Measurements from ENCODE around the gene KCNN3.
"Not testable (repeated sequence)": the region's sequence is repeated elsewhere in the genome, so short reads cannot be mapped to it uniquely, and the experiment has no call there.

KCNN3 gene

DNA sequence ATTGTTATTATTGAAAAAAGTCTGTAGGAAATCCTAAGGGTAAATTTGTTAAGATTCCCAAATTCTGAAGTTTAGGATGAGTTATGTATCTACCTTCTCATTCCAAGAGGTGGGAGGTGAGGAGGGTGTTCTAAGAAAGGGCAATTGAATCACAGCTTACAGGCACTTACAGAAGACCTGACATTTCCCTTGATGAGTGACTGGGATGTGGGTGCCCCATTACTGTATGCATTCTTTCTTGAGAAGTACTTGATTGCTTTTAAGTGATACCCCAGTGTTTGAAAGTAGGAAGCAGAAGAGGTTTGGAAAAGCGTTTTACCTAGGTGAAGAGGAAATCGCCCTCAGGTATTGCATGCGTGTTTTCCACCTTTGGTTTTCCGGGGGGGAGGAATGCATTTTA is 175.1 kb downstream of the KCNN3 start:
- DNase-seq: no peak

GRCh38 chr1:154689083-154689482 is 181.0 kb downstream of the KCNN3 start:
- no peak for DNase-seq

- no peak for DNase-seq
These were observed 183.6 kb downstream of the KCNN3 start for GRCh38 chr1:154686507-154686906.

- DNase-seq: no peak
These were observed 186.3 kb downstream of the KCNN3 start for GRCh38 chr1:154683820-154684219.

- DNase-seq: no peak
These were observed 187.8 kb downstream of the KCNN3 start for GRCh38 chr1:154682254-154682653.

DNA sequence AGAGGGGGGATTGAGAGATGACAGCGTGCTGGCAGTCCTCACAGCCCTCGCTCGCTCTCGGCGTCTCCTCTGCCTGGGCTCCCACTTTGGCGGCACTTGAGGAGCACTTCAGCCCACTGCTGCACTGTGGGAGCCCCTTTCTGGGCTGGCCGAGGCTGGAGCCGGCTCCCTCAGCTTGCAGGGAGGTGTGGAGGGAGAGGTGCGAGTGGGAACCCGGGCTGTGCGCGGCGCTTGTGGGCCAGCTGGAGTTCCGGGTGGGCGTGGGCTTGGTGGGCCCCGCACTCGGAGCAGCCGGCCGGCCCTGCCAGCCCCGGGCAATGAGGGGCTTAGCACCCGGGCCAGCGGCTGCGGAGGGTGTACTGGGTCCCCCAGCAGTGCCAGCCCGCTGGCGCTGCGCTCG is 192.2 kb downstream of the KCNN3 start:
- not testable (repeated sequence) for DNase-seq

GRCh38 chr1:154676847-154677246 is 193.2 kb downstream of the KCNN3 start:
- DNase-seq: not testable (repeated sequence)

- DNase-seq: not testable (repeated sequence)
These were observed 195.6 kb downstream of the KCNN3 start for GRCh38 chr1:154674456-154674855.

DNA sequence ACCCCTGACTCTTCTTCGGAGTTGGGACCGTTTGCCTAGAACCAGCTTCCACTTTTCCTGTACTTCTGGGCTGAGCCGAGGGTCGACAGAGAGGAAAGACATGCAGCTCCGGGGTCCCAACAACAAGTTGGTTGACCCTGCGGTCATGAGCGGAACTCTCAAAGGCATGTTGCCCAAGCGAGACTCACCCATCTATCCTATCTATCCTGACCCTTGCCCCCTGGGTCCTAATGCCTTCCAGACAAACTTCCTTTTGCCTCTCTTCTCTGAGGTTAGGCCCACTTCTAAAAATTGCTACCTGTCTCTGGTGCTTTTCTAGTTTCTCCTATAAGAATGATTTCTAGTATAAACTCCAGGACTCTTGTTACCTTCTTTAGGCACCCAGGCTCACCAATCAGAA is 197.8 kb downstream of the KCNN3 start:
- not testable (repeated sequence) for DNase-seq

GRCh38 chr1:154671412-154671811 is 198.7 kb downstream of the KCNN3 start:
- DNase-seq: not testable (repeated sequence)

DNA sequence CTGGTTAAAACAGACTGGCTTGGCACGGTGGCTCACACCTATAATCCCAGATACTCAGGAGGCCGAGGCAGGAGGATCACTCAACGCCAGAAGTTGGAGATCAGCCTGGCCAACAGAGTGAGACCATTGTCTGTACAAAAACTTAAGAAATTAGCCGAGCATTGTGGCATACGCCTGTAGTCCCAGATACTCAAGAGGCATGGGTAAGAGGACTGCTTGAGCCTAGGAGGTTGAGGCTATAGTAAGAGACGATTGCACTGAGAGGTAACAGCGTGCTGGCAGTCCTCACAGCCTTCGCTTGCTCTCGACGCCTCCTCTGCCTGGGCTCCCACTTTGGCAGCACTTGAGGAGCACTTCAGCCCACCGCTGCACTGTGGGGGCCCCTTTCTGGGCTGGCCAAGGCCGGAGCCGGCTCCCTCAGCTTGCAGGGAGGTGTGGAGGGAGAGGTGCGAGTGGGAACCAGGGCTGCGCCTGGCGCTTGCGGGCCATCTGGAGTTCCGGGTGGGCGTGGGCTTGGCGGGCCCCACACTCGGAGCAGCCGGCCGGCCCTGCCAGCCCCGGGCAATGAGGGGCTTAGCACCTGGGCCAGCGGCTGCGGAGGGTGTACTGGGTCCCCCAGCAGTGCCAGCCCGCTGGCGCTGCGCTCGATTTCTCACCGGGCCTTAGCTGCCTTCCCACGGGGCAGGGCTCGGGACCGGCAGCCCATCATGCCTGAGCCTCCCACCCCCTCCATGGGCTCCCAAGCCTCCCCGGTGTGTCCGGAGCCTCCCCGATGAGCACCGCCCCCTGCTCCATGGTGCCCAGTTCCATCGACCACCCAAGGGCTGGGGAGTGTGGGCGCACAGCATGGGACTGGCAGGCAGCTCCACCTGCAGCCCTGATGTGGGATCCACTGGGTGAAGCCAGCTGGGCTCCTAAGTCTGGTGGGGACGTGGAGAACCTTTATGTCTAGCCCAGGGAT is 199.5 kb downstream of the KCNN3 start:
- DNase-seq: not testable (repeated sequence)

DNA sequence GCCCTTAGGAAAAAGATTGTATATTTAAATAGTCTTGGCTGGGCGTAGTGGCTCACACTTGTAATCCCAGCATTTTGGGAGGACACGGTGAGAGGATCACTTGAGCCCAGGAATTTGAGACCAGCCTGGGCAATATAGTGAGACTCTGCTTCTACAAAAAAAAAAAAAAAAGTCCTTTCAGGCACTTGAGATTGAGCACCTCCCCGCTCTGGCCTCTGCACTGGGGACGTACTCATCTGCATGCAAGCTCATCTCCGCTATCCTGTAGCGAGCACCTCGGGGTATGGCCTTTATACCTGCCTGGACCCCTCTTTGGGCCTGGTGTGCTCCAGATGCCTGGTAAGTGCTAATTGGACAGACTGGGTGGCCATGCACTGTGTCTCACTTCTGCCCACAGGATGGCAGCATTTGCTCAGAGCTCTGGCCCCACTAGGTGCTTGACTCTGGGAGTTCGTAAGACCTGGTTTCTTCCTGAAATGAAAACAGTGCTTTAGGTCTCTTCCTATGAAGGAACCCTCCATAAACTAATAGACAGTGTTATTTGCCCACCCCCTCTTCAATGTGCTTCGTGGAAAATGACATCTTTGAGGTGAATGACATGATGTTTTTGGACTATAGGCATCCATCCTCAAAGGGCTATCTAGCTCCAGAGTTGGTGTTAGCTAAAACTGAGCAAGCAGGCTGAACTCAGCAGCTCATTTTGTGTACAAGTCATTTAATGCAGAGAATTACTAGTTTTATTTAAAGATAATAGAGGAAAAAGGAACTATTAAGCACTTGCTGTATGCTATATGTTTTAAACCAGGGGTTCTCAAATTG is 200.4 kb downstream of the KCNN3 start:
- peak; percentile 47 for DNase-seq

DNA sequence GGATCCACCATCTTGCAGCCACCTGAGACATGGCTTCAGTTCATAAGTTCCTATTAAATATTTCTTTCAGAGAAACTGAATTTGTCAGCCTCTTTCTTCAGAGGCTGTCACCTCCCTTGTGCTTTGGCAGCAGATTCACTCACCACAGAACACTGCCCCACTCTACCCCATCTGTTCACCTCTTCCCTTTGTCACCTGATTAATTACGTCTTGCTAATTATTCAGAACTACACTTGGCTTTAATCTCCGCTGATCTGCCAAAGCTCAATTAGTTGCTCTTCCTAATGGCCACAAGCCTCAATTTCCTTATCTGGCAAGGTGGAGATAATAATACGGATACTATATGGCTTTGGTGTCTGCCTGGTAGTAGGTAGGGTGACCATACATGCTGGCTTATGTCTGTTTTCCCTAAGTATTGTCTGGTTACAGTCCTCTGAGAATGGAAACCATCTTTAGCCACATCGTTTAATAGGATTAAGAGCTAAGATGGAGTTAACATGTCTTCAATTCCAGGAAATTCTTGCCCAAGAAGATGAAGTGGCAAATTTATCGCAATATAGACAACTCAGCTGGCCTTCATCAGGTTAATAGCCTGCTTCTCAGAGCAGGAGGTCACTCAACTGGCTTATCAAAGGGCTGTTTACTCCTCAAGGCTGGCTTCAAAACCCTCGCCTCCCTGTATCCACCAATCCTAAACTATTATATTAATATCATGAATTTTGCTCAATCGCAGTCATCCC is 203.9 kb downstream of the KCNN3 start:
- no peak for DNase-seq

- DNase-seq: no peak
These were observed 205.6 kb downstream of the KCNN3 start for GRCh38 chr1:154664331-154665002.

DNA sequence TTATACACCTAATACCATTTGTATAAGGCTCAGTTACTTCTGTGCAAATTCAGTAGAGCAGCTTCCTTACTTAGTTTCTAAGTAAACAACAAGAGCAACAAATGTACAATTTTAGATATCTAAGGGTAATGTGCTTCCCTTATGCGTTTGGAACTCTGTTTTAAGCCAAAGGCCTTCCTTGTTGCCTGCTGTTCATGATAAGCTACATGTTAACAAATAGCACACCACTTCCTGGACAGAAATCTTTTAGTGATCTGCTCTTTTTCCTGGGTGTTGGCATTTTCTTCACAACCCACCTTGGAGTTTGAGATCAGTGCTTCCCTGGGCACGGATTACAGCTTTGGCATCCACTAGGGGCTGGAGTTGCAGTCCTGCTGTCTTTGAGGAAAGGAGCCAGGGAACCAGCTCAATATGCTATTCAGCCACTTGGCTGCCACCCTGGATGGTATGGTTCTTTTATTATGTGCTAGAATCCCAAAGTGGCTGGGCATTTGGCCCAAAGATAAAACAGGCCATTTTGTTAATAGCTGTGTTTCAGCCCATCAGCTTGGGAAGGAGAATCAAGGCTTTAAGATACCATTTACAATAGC is 206.5 kb downstream of the KCNN3 start:
- DNase-seq: no peak

DNA sequence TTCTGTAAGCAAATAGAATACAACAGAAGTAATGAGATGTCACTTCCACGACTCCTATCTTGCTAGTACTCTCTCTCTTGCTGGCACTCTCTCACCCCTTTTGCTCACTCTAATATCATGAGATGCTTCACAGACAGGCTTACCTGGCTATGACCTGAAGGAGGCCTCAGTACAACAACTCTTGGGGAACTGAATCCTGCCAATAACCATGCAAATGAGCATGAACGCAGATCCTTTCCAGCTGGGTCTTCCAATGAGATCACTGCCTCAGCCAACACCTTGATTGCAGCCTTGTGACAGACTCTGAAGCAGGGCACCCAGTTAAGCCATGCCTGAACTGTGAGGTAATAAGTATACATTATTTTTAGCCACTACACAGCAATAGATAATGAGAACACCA is 209.0 kb downstream of the KCNN3 start:
- DNase-seq: no peak

DNA sequence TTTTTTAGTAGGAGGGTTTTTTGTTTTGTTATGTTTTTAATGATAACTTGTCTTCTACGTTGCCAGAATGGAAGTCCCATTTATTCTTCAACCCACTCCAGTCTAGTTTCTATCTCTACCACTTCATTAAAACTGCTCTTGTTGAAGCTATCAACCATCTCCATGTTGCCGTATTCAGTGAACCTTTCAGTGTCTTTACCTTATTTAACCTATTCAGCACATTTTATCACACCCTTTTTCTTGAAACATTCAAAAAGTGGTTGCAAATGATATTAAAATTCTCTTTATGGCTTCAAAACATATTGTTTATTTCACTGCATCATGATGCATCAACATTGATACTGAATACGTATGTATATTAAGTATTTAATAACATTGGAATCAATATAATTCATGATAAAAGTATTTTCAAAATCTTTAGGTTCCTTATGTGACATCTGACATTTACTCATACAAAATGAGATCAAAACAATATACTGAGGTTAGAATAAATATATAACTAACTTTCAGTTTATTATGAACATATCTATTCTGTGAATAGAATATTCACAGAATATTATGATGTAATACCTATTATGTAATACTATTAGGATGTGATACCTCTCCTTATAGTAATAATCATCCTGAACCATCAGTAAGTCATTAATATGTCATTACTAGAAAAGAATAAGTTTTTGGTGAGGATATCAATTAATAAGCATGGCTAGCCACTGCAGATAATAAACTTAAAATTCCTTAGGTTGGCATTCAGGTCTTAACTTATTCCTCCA is 210.1 kb downstream of the KCNN3 start:
- no peak for DNase-seq

DNA sequence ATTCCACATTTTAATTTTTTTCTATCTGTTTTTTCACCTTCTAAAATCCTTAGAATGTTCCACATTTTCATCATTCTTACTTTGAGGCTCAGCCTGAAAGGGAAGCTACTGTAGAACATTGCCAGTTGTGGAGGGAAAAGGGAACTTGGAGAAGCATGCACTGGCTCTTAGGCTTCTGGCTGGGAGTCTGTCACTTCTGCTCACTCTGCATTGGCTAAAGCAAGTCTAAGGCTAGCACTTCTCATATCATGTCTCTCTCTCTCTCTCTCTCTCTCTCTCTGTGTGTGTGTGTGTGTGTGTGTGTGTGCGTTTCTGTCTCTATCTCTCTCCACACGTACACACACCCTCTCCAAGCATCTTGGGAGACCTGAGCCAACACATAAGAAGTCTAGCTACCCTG is 212.5 kb downstream of the KCNN3 start:
- no peak for DNase-seq

DNA sequence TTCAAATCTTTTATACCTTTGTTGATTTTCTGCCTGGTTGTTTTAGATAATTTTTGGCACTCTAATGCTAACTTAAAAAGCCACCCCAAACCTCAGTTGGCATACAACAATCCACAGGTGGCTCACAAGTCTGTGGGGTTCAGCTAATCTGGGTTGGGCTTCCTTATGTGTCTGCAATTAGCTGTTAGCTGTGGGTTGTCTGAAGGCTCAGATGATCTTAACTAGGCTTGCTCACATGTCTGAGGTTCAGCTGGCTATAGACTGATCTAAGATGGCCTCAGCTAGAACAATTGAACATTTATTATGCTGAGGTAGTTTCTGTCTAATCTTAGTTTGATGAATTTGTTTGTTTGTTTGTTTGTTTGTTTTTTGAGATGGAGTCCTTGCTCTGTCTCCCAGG is 217.2 kb downstream of the KCNN3 start:
- no peak for DNase-seq

Measured in T-helper 9 cell (primary cell).